ENCODE measurements around the gene ZNF214. TPM values are rescaled to one million over a fixed set of nuclear protein-coding genes. Genes with fewer than 3 reads are reported as not detected.
"Not testable (repeated sequence)": the region's sequence is repeated elsewhere in the genome, so short reads cannot be mapped to it uniquely, and the experiment has no call there.

ZNF214 gene
- total RNA-seq, 1 donor from 2014 or later: not detected

DNA sequence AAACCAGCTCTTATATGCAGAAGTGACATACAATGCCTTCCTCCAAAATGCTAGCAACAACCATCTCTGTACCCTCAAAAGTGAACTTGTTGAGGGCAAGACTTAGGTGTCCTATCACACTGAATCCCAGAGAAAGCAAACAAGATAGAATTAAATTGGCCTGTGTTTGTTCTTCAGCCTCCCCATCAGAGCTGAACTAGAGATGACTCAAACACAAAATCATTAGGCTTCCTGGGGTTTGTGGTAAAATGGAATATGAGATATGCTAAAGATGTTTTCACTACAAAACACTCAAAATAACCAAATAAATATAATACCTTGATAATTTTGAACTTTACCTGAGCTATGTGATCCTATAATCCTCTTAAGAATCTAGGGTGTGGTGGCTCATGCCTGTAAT, 31.6 kb downstream of the ZNF214 start:
- intact Hi-C loops (cut with micrococcal nuclease): no loop called here

DNA sequence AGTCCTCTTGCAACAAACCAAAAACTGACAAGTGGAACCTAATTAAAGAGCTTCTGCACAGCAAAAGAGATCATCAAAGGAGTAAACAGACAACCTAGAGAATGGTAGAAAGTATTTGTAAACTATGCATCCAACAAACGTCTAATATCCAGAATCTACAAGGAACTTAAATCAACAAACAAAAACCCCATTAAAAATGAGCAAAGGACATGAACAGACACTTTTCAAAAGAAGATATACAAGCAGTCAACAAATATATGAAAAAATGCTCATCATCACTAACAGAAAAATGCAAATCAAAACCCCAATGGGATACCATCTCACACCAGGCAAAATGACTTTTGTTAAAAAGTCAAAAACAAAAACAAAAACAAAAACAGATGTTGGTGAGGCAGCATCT, 33.7 kb downstream of the ZNF214 start:
- intact Hi-C loops (cut with micrococcal nuclease): no loop called here

DNA sequence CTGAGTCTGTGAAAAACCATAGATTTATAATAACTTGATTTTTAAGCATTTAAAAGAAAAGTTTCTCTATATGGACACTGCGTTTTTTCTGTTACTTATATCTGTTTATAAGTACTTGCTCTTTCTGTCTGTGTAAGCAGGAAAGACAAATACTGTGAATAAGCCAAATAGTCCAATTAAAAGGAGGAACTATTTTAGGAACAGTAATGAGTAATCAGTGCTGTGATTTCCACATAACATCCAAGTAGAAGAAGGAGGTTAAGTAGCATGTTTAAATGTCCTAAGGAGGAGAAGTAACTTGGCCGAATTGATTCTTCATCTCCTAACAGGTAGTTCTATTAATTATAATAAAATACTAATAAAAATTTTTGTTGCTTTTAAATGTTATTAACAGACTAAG, 40.8 kb downstream of the ZNF214 start:
- intact Hi-C loops (cut with micrococcal nuclease): no loop called here

DNA sequence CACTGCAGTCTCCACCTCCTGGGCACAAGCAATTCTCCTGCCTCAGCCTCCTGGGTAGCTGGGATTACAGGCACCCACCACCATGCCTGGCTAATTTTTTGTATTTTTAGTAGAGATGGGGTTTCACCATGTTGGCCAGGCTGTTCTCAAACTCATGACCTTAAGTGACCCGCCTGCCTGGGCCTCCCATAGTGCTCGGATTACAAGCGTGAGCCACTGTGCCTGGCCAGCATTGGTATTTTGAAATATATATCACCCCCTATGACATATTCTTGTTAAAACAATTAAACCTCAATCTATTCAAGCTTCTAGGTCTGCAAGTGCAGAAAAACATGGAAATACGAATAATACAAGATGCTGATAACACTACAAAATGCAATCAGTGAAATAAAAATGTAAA, 50.3 kb downstream of the ZNF214 start:
- intact Hi-C loops (cut with micrococcal nuclease): not testable (repeated sequence)

DNA sequence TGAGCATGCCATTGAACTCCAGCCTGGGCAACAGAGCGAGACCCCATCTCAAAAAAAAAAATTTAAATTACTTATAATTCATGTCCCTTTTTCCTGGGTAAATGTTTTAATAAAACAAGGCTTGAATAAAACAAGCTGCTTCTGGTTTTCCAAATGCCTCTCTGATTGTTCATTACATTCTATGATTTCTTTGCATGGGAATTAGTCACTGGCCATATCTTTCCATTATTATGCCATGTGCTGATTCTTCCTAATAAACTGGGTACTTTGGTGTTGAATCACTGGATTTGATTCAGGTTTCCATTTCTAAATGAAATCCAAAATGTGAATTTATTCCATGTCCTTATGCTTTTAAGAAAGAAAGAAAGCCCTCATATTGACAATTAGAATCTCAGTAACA, 51.3 kb downstream of the ZNF214 start:
- intact Hi-C loops (cut with micrococcal nuclease): no loop called here

DNA sequence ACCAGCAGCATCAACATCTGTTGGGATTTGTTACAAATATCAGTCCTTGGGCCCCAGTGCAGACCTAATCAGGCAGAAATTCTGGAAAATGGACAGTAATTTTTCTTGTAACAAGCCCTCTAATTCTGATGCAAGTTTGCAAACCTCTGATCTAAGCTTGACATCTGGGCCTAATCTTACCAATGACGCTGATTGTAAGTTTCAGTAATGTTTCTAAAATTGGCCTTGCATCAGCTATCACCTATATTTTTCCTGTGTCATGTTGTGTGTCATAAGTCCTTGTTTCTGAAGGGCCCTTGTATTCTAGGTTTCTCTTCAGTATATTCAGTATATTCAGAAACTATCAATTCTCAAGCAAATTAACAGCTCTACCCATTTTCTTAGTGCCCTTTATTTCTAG, 57.5 kb downstream of the ZNF214 start:
- intact Hi-C loops (cut with micrococcal nuclease): no loop called here

DNA sequence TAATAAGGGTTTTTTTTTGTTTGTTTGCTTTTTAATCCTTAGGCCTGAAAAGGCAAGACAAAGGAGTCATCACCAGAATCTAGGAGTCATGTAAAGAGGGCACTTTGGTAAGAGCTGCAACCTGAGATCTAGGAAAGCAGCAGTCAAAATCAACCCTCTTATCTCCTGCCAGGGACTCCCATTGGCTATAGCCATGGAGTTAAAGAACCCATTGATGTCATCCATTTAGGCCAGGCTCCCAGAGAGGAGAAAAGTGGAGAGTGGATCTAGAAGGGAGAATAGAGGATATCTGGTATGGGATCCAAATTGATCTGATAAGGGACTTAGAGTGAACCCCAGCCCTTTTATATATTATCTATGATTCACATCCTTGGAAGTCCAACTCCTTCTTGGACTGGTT, 58.0 kb downstream of the ZNF214 start:
- intact Hi-C loops (cut with micrococcal nuclease): no loop called here

DNA sequence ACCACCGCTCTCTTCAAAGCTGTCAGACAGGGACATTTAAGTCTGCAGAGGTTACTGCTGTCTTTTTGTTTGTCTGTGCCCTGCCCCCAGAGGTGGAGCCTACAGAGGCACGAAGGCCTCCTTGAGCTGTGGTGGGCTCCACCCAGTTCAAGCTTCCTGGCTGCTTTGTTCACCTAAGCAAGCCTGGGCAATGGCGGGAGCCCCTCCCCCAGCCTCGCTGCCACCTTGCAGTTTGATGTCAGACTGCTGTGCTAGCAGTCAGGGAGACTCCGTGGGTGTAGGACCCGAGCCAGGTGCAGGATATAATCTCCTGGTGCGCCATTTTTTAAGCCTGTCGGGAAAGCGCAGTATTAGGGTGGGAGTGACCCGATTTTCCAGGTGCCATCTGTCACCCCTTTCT, 65.9 kb downstream of the ZNF214 start:
- intact Hi-C loops (cut with micrococcal nuclease): not testable (repeated sequence)

Other genes starting within 250 kb of the ZNF214 start
- gene OR2AG2, start 248.4 kb downstream of the ZNF214 start, total RNA-seq: 0.18 and 0.25 TPM in 2 replicates
- not detected in 2 replicates for gene OR2AG1, start 237.3 kb downstream of the ZNF214 start, total RNA-seq
- 0.23 TPM in 2 replicates for gene OR6A2, start 220.7 kb downstream of the ZNF214 start, total RNA-seq
- gene OR10A5, start 174.7 kb downstream of the ZNF214 start, total RNA-seq: not detected in 2 replicates
- gene OR10A2, start 157.3 kb downstream of the ZNF214 start, total RNA-seq: not detected in 2 replicates
- not detected in 2 replicates for gene OR10A4, start 143.7 kb downstream of the ZNF214 start, total RNA-seq
- gene OR2D2, start 127.8 kb downstream of the ZNF214 start, total RNA-seq: 0.27 TPM in 1 of 2 replicates, not detected in the other
- not detected in 2 replicates for gene OR2D3, start 99.3 kb downstream of the ZNF214 start, total RNA-seq
- 3.3 and 3.4 TPM in 2 replicates for gene ZNF215, start 93.9 kb downstream of the ZNF214 start, total RNA-seq
- 0.11 and 0.39 TPM in 2 replicates for gene NLRP14, start 133 bp upstream of the ZNF214 start, total RNA-seq
- 0.09 TPM in 1 of 2 replicates, not detected in the other for gene RBMXL2, start 68.7 kb upstream of the ZNF214 start, total RNA-seq
- not detected in 2 replicates for gene SYT9, start 231.6 kb upstream of the ZNF214 start, total RNA-seq

All from T-helper 2 cell treated with Interferon-gamma antibody and Interleukin-4, amounts not matched to agents 100 ng/mL and 5 ng/mL, for 36 hours (primary cell).